Epidermal melanocyte (primary cell): ENCODE measurements around the gene GJB4.
"Not testable (repeated sequence)": the region's sequence is repeated elsewhere in the genome, so short reads cannot be mapped to it uniquely, and the experiment has no call there.

Source experiments
- DNase-seq: peaks from one replicate; pipeline ENCODE4 v3.0.0; 2011; ENCODE audit warnings: low spot score; ENCODE audit not compliant: insufficient read length

The GJB4 gene

GRCh38 chr1:34746785-34747637 lies 12.5 kb upstream of the GJB4 start:
- no peak for DNase-seq

- no peak for DNase-seq
These were observed 11.9 kb upstream of the GJB4 start for GRCh38 chr1:34747638-34747941.

- no peak for DNase-seq
These were observed 9.5 kb upstream of the GJB4 start for GRCh38 chr1:34749992-34750391.

GRCh38 chr1:34750610-34751009 lies 8.9 kb upstream of the GJB4 start:
- no peak for DNase-seq

GRCh38 chr1:34753163-34753562 lies 6.4 kb upstream of the GJB4 start:
- no peak for DNase-seq

GRCh38 chr1:34754964-34755637 lies 4.4 kb upstream of the GJB4 start, which contains the start of gene GJB5:
GJB5 (plus strand) TSS chr1:34755047; CDS start chr1:34757331, 2,284 bp downstream.
- no peak for DNase-seq

GRCh38 chr1:34755961-34756360 lies 3.6 kb upstream of the GJB4 start:
- DNase-seq = no peak

GRCh38 chr1:34757386-34757785 lies 2.2 kb upstream of the GJB4 start:
- no peak for DNase-seq

GRCh38 chr1:34758751-34759150 lies 789 bp upstream of the GJB4 start:
- DNase-seq = no peak

- DNase-seq = no peak
These were observed 1.7 kb downstream of the GJB4 start for GRCh38 chr1:34761176-34761761.

GRCh38 chr1:34761776-34762307 lies 2.3 kb downstream of the GJB4 start:
- no peak for DNase-seq

- no peak for DNase-seq
These were observed 3.1 kb downstream of the GJB4 start for GRCh38 chr1:34762474-34763141.

- DNase-seq = no peak
These were observed 3.7 kb downstream of the GJB4 start for GRCh38 chr1:34763142-34763781.

GRCh38 chr1:34768856-34769255 lies 9.3 kb downstream of the GJB4 start:
- DNase-seq = no peak

- no peak for DNase-seq
These were observed 11.5 kb downstream of the GJB4 start for GRCh38 chr1:34770891-34771504.

GRCh38 chr1:34771573-34772371 lies 12.2 kb downstream of the GJB4 start:
- DNase-seq = no peak

GRCh38 chr1:34773114-34773513 lies 13.6 kb downstream of the GJB4 start:
- not testable (repeated sequence) for DNase-seq

GRCh38 chr1:34774957-34775356 lies 15.4 kb downstream of the GJB4 start:
- no peak for DNase-seq

GRCh38 chr1:34776911-34777310 lies 17.4 kb downstream of the GJB4 start:
- no peak for DNase-seq
